Mesenchymal stem cell (in vitro differentiated cells and primary cell): ENCODE measurements around the gene CREBL2.
A peak's percentile ranks its signal among the peaks of the same experiment; 100 is the strongest.
"Not testable (repeated sequence)": the region's sequence is repeated elsewhere in the genome, so short reads cannot be mapped to it uniquely, and the experiment has no call there.

Experiments used
- DNase-seq: peaks from one replicate; pipeline ENCODE4 v3.0.0-alpha.2; 2013
- H2AFZ ChIP-seq: one replicate; pipeline ENCODE4 v1.6.1; 2013; ENCODE audit warnings: low read depth, mild to moderate bottlenecking, control low read depth, inconsistent platforms, low read length, moderate library complexity
- H2AK5ac ChIP-seq: 2 replicates; pipeline ENCODE4 v1.6.1; 2013; ENCODE audit warnings: low read length, moderate library complexity, mild to moderate bottlenecking, inconsistent platforms; ENCODE audit not compliant: severe bottlenecking
- H2BK120ac ChIP-seq: one replicate; pipeline ENCODE4 v1.6.1; 2013; ENCODE audit warnings: low read depth, mild to moderate bottlenecking, inconsistent platforms, low read length, moderate library complexity
- H2BK12ac ChIP-seq, 2 experiments: one replicate each; pipeline ENCODE4 v1.6.1; 2013; ENCODE audit warnings: inconsistent platforms in 2 of 2, low read length in 2 of 2, mild to moderate bottlenecking in 2 of 2, moderate library complexity in 2 of 2, control low read depth in 1 of 2
- H2BK15ac ChIP-seq: one replicate; pipeline ENCODE4 v1.6.1; 2013; ENCODE audit warnings: mild to moderate bottlenecking, low read depth, inconsistent platforms; ENCODE audit not compliant: poor library complexity, severe bottlenecking
- H2BK5ac ChIP-seq: 2 replicates; pipeline ENCODE4 v1.6.1; 2013; ENCODE audit warnings: low read depth, mild to moderate bottlenecking, low read length, control low read depth, inconsistent platforms; ENCODE audit not compliant: poor library complexity, severe bottlenecking
- H3K14ac ChIP-seq, 2 experiments: one replicate each; pipeline ENCODE4 v1.6.1; 2013; ENCODE audit warnings: inconsistent platforms in 2 of 2, low read length in 2 of 2, control low read depth in 1 of 2, mild to moderate bottlenecking in 1 of 2, moderate library complexity in 1 of 2
- H3K18ac ChIP-seq, 2 experiments: one replicate each; pipeline ENCODE4 v1.6.1; 2013; ENCODE audit warnings: inconsistent platforms in 2 of 2, low read length in 2 of 2, control low read depth in 1 of 2, low read depth in 1 of 2, mild to moderate bottlenecking in 1 of 2
- H3K23ac ChIP-seq, 2 experiments: one replicate each; pipeline ENCODE4 v1.6.1; 2013; ENCODE audit warnings: inconsistent platforms in 2 of 2, low read length in 2 of 2, mild to moderate bottlenecking in 2 of 2, moderate library complexity in 2 of 2, control low read depth in 1 of 2
- H3K27ac ChIP-seq: 2 replicates; pipeline ENCODE4 v1.5.1; 2013; ENCODE audit warnings: mild to moderate bottlenecking, moderate library complexity, low read length, control low read depth, inconsistent platforms; ENCODE audit not compliant: poor library complexity, severe bottlenecking
- H3K27me3 ChIP-seq, 2 experiments: 2 replicates each; pipeline versions ENCODE4 v1.6.1 to v1.7.0; 2013; ENCODE audit warnings: low read length in 2 of 2, mild to moderate bottlenecking in 2 of 2, moderate library complexity in 2 of 2, control low read depth in 1 of 2, inconsistent platforms in 1 of 2; ENCODE audit not compliant: control insufficient read depth in 1 of 2, insufficient read depth in 1 of 2
- H3K36me3 ChIP-seq, 2 experiments: 2 replicates each; pipeline versions ENCODE4 v1.6.1 to v1.7.0; 2013; ENCODE audit warnings: low read length in 2 of 2, control low read depth in 1 of 2, inconsistent platforms in 1 of 2, low read depth in 1 of 2, mild to moderate bottlenecking in 1 of 2; ENCODE audit not compliant: insufficient read depth in 2 of 2, control insufficient read depth in 1 of 2
- H3K4ac ChIP-seq, 2 experiments: one replicate each; pipeline ENCODE4 v1.6.1; 2013; ENCODE audit warnings: inconsistent platforms in 2 of 2, low read length in 2 of 2, mild to moderate bottlenecking in 2 of 2, moderate library complexity in 2 of 2, control low read depth in 1 of 2, low read depth in 1 of 2
- H3K4me1 ChIP-seq: 2 replicates; pipeline ENCODE4 v1.6.1; 2013; ENCODE audit warnings: low read depth, low read length, control low read depth; ENCODE audit not compliant: control insufficient read depth, insufficient read depth
- H3K4me2 ChIP-seq: 2 replicates; pipeline ENCODE4 v1.6.1; 2013; ENCODE audit warnings: low read length, mild to moderate bottlenecking, inconsistent platforms; ENCODE audit not compliant: poor library complexity, severe bottlenecking
- H3K4me3 ChIP-seq, 2 experiments: 2 replicates each; pipeline versions ENCODE4 v1.5.1 to v1.7.0; 2013; ENCODE audit warnings: low read length in 2 of 2, mild to moderate bottlenecking in 2 of 2, control low read depth in 1 of 2, low read depth in 1 of 2; ENCODE audit not compliant: insufficient read depth in 1 of 2
- H3K79me1 ChIP-seq: replicated peaks from 2 replicates; pipeline ENCODE4 v1.6.1; 2013; ENCODE audit warnings: mild to moderate bottlenecking, control low read depth, low read length, inconsistent platforms; ENCODE audit not compliant: poor library complexity, severe bottlenecking
- H3K9ac ChIP-seq: 2 replicates; pipeline ENCODE4 v1.7.0; 2013; ENCODE audit warnings: mild to moderate bottlenecking, low read length, moderate library complexity
- H3K9me3 ChIP-seq: 2 replicates; pipeline ENCODE4 v1.7.0; 2013; ENCODE audit warnings: mild to moderate bottlenecking, low read length; ENCODE audit not compliant: control insufficient read depth
- H4K8ac ChIP-seq: one replicate; pipeline ENCODE4 v1.6.1; 2013; ENCODE audit warnings: inconsistent platforms, mild to moderate bottlenecking, low read length, moderate library complexity
- H4K91ac ChIP-seq: one replicate; pipeline ENCODE4 v1.6.1; 2013; ENCODE audit warnings: mild to moderate bottlenecking, low read length, inconsistent platforms
- WGBS: methylation state at CpG from one replicate; pipeline ENCODE4 v1.1.7; 2013; ENCODE audit warnings: mixed read lengths; 5-methylcytosine and 5-hydroxymethylcytosine counted together

Gene CREBL2

DNA sequence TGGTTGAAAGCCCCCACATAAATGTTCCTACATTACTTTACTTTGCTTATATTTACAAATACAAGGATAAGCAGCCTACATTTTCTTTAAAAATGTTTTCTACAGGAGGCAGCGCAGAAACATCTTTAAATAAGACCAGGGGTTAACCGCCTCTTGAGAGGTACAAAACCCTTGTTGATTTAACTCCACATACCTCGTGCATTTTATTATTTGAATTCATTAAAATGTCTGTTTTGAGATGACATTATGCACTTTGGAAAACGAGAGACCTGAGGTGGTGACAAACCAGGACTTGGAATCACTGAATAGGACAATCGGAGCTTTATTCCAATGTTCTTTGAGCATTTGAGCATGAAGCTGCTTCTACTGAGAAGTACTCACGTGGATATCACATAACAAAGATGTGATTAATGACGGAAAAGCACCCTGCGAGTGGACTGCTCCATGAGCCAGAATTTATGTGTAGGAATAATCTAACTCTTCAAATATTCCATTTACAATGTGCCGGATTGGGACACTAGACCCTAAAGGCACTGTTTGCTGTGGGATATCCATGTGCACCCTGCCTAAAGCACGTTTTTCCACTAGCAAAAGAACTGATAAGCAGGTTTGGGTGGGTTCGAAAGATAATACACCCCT is 48.3 kb upstream of the CREBL2 start:
- Histone ChIP-seq H3K9ac (peak overlapping the region; percentile 97), H2BK5ac (no peak overlapping the region), H3K4ac (no peak overlapping the region), H2BK15ac (no peak overlapping the region), H2AK5ac (no peak overlapping the region), H3K4me1 (no peaks in the 10 kb centered on the region), H3K27me3 (no peaks in the 10 kb centered on the region), H3K9me3 (peaks cover 11% of the 10 kb centered on the region), H3K4me2 (peak overlapping the region; percentile 74), H4K8ac (no peak overlapping the region), H3K23ac (no peak overlapping the region), H3K27ac (peak overlapping the region; percentile 46), H2BK120ac (no peak overlapping the region), H2AFZ (no peak overlapping the region), H3K4me3 (peak overlapping the region in 1 of 2 experiments; percentile 76), H3K36me3 (no peaks in the 10 kb centered on the region), H4K91ac (no peak overlapping the region), H3K14ac (no peak overlapping the region), H2BK12ac (no peak overlapping the region), H3K79me1 (peaks cover 4% of the 10 kb centered on the region), H3K18ac (no peak overlapping the region)
- WGBS = 79% methylated on average over 8 of the region's 11 CpGs
- DNase-seq = peak; percentile 51

DNA sequence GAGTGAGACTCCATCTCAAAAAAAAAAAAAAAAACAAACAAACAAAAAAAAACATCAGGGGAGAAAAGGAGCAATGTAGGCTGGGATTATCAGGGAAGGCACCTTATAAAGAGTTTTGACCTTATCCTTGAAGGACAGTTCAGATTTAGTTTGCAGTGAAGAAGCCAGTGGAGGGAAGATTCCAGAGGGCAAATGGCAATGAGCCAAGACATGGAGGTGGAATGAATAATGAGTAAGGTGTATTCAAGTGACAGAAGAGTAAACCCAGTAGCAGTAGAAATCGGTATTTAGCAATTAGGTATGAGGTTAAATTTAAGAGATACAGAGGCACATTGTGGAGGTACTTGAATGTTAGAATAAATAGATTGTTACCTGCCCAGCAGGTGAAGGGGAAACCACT is 46.8 kb upstream of the CREBL2 start:
- peaks cover 1% of the 10 kb centered on the region for H3K79me1 ChIP-seq
- H2AK5ac ChIP-seq = no peak overlapping the region
- H4K91ac ChIP-seq = no peak overlapping the region
- H3K27me3 ChIP-seq = no peaks in the 10 kb centered on the region
- no peaks in the 10 kb centered on the region for H3K36me3 ChIP-seq
- H3K4me2 ChIP-seq = no peak overlapping the region
- no peak overlapping the region for H3K4me3 ChIP-seq
- H2AFZ ChIP-seq = no peak overlapping the region
- no peak for DNase-seq
- no peak overlapping the region for H3K9ac ChIP-seq
- no peak overlapping the region for H3K23ac ChIP-seq
- H3K4me1 ChIP-seq = no peaks in the 10 kb centered on the region
- no peak overlapping the region for H3K27ac ChIP-seq
- H3K18ac ChIP-seq = no peak overlapping the region
- no peak overlapping the region for H2BK15ac ChIP-seq
- H3K14ac ChIP-seq = no peak overlapping the region
- 79% methylated on average over 1 of the region's 1 CpG for WGBS
- H4K8ac ChIP-seq = no peak overlapping the region
- peaks cover 11% of the 10 kb centered on the region for H3K9me3 ChIP-seq
- no peak overlapping the region for H3K4ac ChIP-seq
- H2BK12ac ChIP-seq = no peak overlapping the region
- H2BK5ac ChIP-seq = no peak overlapping the region
- H2BK120ac ChIP-seq = no peak overlapping the region

DNA sequence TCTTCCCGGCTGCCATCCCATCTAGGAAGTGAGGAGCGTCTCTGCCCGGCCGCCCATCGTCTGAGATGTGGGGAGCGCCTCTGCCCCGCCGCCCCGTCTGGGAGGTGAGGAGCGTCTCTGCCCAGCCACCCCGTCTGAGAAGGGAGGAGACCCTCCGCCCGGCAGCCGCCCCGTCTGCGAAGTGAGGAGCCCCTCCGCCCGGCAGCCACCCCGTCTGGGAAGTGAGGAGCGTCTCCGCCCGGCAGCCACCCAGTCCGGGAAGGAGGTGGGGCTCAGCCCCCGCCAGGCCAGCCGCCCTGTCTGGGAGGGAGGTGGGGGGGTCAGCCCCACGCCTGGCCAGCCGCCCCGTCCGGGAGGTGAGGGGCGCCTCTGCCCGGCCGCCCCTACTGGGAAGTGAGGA is 45.7 kb upstream of the CREBL2 start:
- not testable (repeated sequence) for DNase-seq, H3K4me2 ChIP-seq, H3K9ac ChIP-seq, H3K36me3 ChIP-seq, H3K4me3 ChIP-seq, H3K4ac ChIP-seq, H3K27ac ChIP-seq, H3K23ac ChIP-seq, H3K4me1 ChIP-seq, H2BK15ac ChIP-seq, H2BK120ac ChIP-seq, H3K14ac ChIP-seq, H2BK5ac ChIP-seq, H3K18ac ChIP-seq, H3K27me3 ChIP-seq, H4K91ac ChIP-seq, H2BK12ac ChIP-seq, H2AK5ac ChIP-seq, H2AFZ ChIP-seq, H3K79me1 ChIP-seq, H4K8ac ChIP-seq
- H3K9me3 ChIP-seq = peaks cover 11% of the 10 kb centered on the region
- 100% methylated on average over 2 of the region's 32 CpGs for WGBS

DNA sequence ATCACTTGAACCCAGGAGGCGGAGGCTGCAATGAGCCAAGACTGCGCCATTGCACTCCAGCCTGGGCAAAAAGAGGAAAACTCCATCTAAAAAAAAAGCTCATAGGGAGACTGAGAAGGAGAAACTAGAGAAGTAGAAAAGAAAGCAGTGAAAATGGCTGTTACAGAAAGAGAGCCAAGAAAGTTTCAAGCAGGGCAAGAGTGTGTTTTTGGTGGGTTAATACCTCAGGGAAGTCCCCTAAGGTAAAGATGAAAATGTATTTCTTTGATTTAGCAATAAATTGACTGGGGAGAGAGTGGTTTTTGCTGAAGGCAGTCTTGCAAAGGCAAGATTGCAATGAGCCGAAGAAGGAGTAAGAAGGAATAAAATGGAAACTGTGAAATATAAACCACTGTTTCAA is 39.0 kb upstream of the CREBL2 start:
- WGBS = 82% methylated on average over 1 of the region's 3 CpGs

More for the DNA sequence above, 39.0 kb upstream of the CREBL2 start:
- Histone ChIP-seq H3K9me3 (peaks cover 3% of the 10 kb centered on the region), H3K18ac (no peak overlapping the region), H4K8ac (no peak overlapping the region), H3K4ac (no peak overlapping the region), H3K27me3 (no peaks in the 10 kb centered on the region), H3K9ac (no peak overlapping the region), H3K36me3 (no peaks in the 10 kb centered on the region), H3K23ac (no peak overlapping the region), H3K4me3 (no peak overlapping the region), H2AK5ac (no peak overlapping the region), H2BK5ac (no peak overlapping the region), H2BK15ac (no peak overlapping the region), H2BK120ac (no peak overlapping the region), H3K4me2 (no peak overlapping the region), H4K91ac (no peak overlapping the region), H2AFZ (no peak overlapping the region), H2BK12ac (no peak overlapping the region), H3K79me1 (no peaks in the 10 kb centered on the region), H3K27ac (no peak overlapping the region), H3K14ac (no peak overlapping the region), H3K4me1 (no peaks in the 10 kb centered on the region)
- no peak for DNase-seq
